Measurements from ENCODE around the gene NHSL2.
"Not testable (repeated sequence)": the region's sequence is repeated elsewhere in the genome, so short reads cannot be mapped to it uniquely, and the experiment has no call there.

The NHSL2 gene

DNA sequence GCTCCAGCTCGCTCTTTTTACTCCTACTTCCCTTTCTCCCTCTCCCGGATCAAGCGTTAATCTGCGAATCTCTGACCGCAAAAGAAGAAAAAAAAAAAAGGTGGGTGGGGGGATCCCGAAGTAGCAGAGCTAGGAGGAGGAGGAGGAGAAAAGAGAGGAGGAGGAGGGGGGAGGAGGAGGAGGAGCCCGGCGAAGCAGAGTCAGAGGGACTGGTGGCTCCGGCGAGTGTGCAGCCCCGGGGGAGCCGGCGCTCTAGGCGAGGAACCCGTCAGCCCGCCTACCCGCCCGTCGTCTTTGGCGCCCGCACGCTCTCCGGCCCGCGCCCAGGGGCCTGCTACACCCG, at the start of gene NHSL2:
Gene NHSL2 (plus strand): TSS at position 203 of the 343 bp plus-strand sequence.
- DNase-seq: peak; percentile 69

DNA sequence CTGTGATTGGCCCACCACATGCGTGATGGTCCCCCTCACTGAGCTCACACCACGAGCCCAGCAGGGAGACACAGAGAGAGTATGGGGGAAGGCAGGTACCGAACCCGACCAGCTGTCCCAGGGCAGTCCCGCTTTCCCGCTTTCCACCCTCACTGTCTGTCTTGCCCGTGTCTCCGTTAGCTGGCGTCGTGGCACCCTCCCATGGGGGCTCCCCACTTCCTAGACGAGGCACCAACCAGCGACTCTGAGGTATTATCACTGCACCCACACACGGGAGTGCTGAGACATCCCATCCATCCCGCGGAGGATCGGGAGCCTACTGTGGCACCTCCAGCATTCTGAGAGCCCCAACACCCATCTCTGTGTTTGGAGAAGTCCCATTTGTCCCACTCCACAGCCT, 43.0 kb upstream of the NHSL2 start:
- no peak for DNase-seq

DNA sequence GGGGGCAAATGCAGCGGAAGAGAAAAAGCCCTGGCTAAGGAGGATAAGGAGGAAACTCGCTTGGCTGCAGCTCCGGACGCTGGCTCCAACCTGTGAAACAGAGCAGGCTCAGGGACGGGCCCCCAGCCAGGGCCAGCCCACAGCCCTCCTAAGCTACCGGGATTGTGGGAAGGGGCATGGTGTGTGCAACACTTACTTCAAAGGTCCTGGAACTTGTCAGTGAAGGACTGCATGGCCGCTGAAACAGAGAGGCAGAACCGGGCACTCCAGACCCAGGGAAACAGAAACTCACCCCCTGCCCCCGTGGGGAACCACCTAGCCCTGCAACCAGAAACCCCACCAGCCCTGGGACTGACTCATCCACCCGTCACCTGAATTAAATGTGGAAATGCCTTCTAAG, 41.1 kb upstream of the NHSL2 start:
- DNase-seq: not testable (repeated sequence)

DNA sequence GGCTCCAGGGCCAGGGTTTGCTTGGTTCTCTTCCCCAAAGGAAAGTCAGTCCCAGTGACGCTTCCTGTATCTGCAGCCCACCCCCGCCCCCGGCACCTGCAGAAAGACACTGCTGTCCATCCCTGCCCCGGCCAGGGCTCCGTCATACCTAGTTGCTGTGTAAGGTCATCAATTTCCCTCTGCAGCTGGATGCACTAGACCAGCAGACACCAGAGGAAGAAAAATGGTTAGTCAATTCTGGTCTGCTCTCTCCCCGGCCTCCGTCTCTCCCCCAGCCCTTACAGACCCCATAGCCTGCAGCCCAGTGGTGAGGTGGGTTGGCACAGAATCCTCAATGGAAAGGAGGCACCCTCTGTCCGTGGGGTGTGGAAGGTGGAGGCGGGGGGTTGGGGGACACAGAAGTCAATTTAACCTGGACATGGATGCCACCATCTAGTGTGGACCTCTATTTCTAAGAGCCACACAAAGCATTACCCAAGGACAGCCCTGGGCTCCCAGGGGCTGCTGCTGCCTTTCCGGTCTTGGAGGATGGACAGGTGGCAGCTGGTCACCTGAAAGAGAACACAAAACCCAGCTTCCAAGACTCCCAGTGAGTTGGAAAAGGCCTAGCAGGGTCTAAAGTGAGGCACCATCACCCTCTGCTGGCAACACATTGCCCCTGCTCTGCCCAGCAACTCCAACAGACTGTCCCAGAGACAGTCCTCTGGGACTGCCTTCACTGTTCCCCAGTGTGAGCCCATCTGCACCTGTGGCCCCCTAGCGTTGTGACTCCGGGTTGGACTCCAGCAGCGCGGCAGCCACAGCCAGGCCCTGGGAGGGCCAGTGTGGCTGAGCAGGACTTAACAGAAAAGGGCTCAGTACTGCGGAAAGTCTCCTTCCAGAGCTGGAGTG, 40.2 kb upstream of the NHSL2 start:
- no peak for DNase-seq

DNA sequence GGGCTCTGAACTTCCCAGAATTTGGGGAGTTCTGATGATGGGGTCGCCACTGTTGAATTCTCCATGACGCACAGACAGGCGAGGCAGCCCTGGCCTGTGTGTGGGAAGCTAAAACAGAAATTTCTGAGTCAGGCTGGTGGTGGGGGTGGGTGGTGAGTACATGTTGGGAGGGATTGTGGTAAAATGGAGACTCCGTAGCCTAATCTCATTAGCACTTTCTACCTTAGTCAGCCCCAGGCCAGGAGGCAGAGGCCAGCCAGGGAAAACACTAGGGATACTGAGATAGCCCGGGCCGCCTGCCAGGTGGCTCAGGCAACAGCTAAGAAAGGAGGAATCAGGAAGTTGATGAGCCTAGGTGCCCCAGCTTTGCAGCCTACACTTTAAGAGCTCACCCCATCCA, 39.3 kb upstream of the NHSL2 start:
- DNase-seq: no peak

DNA sequence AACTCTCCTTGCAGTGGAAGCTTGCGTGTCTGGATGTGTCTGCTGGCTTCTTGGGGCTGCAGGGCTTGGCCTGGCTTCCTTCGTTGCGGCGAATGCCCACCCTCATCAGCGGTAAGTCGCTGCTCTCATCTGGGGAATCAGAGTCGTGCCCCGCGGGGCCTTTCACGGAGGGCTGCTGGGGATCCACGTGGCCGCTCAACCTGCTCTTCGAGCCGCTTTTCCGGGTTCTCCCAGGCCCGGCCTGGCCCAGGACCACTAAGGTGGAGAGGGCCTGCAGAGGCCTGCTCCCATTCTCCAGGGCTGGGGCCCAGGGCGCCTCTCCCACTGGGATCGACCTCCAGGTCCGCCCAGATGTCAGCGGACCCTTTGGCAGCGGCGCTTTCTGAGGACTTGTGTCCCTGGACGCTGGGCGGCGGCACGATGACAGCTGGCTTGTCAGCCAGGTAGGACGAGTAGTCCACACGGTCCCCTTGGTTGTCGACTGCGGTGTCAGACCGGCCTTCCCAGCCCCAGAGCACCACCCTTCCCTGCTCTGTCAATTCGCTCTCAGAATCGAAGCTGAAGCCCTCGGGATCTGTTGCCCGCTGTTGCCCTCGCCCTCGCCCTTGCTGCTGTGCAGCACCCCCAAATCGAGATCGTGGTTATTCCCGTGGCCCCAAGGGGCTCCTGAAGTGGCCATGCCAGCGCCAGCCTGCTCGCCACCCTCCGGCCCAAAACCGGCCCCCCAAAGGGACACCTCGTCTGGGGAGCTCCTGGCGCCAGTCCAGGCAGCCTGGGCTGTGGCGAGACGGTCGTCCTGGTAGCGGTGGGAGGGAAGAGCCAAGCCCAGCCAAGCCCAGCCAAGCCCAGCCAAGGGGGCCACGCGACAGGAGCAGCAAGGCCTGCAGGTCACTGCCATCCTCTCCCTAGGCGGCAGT, 37.8 kb upstream of the NHSL2 start:
- no peak for DNase-seq

DNA sequence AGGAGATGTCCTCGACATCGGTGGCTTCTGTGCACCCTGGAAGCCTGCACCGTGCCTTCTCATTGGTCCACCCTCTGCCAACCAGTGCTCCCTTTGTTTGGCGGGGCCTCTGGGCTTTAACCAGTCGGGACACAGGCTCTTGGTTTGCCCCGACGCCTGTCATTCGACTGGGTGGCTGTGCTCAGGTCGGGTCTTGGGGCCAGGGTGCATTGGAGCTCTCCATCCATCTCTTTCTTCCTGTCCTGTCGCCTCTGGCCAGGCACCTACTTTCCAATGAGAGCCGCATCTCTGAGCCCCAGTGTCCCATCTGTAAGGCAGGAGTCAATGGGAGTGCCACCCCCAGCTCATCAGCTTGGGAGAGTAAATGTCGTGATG, 37.2 kb upstream of the NHSL2 start:
- DNase-seq: no peak

DNA sequence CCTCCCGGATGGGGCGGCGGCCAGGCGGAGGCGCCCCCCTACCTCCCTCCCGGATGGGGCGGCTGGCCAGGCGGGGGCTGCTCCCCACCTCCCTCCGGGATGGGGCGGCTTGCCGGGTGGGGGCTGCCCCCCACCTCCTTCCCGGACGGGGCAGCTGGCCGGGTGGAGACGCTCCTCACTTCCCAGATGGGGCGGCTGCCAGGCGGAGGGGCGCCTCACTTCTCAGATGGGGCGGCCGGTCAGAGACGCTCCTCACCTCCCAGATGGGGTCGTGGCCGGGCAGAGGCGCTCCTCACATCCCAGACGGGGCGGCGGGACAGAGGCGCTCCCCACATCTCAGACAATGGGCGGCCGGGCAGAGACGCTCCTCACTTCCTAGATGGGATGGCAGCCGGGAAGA, 33.8 kb upstream of the NHSL2 start:
- not testable (repeated sequence) for DNase-seq

DNA sequence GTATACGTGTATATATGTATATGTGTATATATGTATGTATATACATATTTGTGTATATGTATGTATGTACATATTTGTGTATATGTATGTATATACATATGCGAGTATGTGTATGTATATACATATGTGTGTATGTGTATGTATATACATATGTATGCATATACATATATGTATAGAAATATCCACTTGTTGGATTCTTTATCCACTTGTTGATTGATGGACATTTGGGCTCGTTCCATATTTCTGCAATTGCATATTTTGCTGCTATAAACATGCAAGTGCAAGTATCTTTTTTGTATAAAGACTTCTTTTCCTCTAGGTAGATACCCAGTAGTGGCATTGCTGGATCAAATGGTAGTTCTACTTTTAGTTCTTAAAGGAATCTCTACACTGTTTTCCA, 25.5 kb upstream of the NHSL2 start:
- DNase-seq: no peak

DNA sequence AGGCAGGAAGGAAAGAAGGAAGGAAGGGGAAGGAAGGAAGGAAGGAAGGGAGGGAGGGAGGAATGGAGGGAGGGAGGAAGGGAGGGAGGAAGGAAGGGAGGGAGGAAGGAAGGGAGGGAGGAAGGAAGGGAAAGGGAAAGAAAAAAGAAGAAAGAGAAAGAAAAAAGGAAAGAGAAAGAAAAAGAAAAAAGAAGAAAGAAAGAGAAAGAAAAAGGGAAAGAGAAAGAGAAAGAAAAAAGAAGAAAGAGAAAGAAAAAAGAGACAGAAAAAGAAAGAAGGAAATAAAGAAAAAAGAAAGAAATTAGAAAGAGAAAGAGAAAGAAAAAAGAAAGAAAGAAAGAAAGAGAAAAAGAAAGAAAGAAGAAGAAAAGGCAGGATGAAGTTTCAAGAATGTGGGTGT, 15.0 kb upstream of the NHSL2 start:
- DNase-seq: no peak

DNA sequence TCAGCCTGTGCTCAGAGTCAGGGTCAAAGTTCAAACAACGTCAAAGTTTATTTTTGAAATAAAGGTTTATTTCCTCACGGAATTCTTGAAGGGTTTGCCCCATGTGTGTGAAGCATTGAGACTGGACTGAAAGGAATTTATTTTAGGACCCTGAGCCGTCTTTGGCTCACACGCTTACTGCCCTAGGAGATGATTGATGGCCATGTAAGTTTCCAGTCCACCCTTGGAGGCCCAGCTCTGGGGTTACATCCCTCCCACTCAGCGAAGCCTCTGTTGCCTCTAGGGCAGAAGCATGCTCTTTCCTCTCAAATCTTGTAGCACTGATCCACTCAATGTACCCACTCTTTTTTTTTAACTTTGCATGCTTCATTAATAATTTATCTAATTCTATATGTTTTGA, 4.5 kb upstream of the NHSL2 start:
- no peak for DNase-seq

DNA sequence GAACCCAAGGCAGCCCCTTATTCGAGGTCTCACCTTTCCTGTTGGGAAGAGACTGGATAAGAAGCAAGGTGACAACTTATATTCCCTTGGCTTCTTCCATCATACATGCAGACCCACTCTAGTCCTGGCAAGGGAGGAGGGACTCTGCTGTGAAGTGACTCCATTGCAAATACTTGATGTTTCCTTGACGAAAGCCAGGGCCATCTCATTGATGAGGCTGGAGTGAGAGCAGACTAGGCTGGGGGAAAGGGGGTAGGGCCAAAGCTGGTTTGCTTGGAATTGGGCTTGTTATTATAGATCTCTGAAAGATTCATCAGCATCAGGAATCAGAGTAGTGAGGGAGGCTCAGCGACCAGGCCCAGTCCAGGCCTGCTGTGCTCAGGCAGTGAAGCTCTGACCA, 2.3 kb upstream of the NHSL2 start:
- no peak for DNase-seq

DNA sequence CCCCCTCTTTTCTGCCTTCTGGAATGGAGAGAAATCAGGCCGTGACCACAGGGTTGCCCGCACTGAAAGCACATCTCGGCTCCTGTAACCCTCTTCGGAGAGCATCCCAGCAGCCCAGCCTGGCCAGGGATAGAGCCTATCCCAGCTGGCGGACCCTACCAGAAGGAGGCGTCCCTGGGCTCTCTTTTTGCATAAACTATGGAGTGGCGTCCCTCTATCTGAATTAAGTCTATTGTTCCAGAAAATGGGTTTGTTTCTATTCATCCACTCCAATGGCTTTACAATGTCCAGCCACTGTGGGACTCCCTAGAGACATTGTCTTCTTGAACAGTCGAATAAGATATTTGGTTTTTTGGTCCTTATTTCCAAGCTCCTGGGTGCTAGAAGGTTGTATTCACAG, 689 bp upstream of the NHSL2 start:
- DNase-seq: no peak

DNA sequence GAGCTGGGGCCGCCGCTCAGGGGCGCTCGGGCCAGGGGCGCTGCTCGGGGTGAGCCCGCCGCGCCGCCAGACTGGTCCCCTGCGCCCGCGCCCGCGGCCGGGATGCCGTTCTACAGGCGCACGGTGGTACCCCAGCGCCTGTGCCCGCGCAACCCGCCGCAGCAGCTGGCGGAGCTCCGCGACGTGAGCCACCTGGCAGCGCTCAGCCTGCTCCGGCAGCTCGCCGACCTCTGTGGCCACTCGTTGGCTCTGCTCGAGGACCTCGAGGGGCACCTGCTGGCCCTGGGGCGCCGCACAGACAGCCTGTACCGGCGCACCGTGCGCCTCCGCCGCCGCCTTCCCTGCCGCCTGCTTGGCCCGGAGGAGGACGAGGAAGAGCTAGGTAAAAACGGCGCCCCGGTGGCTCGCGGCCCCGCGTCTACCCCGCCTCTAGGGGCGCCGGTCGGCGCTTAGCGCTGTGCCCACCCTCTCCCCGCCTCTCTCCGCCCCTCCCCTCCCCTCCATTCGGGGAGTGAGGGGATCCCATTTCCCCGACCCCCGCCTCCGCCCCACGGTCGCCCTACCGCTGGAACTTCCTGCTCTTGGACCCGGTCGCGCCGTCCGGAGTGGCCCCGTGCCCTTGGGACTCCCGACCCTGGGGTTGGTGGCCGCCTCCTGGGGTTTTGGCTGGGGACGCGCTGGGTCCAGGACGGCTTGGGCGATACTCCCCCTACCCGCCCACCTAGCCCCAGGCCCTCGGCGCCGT, 513 bp downstream of the NHSL2 start:
- DNase-seq: peak; percentile 67

DNA sequence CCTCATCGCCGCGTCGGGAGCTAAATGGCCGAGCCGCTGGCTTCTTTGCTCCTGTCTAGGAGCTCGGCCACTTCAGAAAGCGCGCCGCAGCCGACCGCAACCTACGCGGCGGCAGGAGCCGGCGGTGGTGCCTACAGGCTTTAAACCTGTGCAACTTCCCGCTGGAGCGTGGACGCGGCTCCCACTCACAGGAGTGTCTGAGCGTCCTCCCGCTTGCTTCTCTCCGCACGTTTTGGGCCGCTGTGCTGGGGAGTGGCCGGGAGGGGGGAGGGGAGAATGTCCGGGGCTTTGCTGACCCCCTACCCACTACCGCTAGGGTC, 1.0 kb downstream of the NHSL2 start:
- DNase-seq: no peak

DNA sequence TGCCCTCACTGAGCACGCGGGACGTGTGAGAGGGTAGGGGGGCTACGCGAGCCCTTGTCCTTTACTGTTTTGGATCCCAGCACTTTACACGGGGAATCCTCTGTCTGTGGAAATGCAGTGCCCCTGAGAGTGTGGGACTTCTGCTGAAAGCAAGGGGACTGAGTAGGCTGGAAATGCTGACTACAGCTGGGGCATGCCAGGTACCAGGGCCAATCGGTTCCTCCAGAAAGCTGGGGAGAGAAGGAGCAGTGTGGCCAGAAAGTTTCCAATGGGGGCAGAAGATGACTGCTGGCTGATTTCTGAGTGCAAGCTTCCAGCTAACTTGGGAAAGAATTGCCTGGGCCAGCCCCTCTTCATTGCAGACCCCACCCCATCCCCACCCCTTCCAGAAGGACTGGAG, 1.5 kb downstream of the NHSL2 start:
- DNase-seq: no peak

DNA sequence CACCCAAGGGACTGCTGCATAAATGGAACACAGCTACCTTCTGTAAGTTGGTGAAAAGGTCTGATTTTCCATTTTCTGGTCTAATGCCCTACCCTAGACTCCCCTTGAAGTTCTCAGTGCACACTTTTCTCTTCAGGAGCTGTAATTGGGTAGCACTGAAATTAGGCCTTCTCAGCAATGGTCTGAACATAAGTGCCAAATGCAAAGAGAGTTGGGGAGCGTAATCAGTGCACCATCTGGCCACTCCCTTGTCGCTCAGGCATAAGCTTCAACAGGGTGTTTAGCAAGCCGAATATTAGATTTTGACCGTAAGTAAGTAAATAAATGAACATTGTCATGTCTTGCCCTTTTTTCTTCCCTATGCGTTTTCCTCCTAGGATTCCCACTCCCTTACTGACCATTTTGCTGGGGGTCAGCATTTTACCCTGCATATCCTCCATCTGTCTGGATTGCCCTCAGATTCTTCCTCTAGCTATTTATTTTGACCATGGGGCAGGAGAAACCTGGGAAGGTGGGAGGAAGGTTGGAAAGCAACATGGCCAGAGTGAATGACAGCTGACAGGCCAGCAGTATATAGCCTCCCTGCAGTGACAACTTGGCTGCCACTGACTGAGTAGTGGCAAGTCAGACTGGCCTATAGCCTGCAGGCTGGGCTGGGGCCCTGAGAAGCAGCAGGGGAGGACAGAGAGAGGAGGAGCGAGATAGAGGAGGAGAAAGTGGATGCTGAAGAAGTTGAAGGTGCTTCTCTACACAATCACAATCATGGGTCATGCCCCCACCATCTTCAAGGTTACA, 2.7 kb downstream of the NHSL2 start:
- no peak for DNase-seq

DNA sequence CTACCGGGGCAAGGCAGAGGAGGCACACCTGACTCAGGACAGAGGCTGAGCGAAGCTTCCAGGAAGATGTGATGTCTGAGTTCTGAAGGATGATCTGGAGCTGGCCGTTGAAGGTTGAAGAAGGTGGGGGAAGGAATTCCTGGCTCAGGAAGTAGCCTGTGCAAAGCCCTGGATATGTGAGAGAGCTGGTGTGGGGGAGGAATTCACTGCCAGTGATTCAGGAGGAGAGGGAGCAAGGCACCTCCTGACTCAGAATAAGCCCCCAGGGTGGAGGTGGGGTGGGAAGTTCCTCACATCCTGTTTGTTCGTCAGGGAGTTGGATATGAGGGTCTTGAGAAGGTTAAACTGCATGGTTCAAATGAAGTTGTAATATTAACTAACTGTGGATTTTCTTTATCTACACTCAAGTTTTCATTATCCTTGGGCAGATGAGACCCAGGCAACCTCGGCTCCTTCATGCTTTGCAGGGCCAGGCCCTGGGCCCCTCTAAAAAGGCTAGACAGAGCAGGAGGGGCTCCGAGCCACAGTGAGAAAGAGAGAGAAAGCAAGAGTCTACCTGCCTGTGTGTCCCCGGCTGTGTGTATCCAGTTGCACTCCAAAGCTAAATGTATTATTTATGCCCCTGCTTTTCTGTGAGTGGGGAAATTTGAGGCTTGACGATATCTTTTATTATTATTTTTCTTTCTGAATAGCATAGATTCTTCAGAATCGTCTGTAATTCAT, 7.1 kb downstream of the NHSL2 start:
- DNase-seq: no peak

DNA sequence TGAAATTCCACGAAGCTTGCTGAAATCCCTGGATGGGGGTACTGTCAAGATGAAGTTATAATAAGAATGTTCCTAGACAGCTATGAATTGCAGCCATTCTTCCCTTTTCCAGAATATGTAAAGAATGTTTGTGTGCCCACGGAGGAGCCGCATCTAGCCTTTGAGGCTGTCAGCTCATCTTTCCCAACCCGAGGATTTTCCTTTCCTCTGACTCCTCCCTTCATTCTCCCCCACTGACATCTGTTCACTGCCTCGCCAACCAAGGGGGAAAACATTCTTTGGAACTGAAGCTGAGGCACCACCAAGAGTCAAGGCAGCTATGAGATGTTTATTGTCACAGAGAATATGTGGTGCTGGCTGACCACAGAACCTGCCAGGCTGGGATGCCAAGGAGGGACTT, 8.8 kb downstream of the NHSL2 start:
- no peak for DNase-seq

DNA sequence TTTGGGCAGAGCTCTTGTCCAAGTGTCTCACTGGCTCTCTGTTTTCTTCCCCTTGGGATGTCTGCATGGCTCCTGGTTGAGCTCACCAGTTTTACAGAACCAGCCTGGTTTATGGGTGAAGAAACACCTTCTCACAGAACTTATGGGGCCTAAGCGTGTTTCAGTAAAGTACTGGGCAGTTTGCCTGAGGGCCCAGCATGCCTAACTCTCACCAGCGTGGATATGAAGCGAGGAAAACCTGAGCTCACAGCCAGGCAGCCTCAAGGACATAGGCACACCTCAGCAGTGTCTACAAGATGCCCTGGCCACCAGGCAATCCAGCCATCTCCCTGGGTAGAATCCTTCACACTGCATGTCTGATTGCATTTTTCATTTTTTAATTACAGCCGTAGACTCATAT, 9.2 kb downstream of the NHSL2 start:
- DNase-seq: no peak

DNA sequence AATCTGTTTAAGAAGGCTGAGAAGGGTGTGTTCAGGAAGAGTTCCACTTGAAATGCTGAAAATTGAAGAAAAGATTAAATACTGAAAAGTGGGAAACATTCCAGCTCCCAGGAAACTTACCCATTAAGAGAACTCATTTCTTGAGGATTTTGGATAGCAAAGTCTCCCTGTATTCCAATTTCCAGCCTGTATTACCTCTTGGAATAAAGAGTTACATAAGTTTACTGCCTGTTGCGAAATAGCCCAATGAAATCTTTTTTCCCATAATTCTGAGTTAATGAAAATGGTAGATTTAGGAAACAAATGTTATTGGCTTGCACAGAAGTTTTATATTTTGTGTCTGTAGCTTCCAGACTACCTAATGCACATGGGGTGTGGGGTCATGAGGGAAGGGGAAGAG, 12.0 kb downstream of the NHSL2 start:
- DNase-seq: no peak

DNA sequence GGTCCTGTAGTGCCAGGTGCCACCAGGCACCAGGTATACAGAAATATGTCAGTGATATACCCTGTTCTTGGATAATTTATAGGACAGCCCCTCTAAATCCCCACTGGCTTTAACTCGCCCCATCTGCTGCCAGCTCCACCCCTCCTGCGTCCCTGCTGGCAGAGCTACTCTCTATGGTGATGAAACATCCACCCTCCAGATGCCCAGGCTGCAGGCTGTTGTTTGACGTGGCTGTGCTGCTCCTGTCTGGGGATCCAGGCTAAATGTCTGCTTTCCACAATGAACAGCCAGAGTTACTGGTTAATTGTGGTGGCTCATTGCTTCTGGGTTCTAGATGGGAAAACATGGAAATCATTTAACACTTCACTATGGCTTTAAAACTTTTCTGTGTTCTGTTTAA, 12.9 kb downstream of the NHSL2 start:
- no peak for DNase-seq

Data from activated effector memory CD4-positive, alpha-beta T cell treated with anti-CD3 and anti-CD28 coated beads, Interleukin-2, amount 50 U/mL, for 16 hours (primary cell).